22Rv1 (cell line): ENCODE data around the gene OR10A7.

Source experiments
- CTCF ChIP-seq: fragments of 450-650 bp; IDR thresholded peaks from 2 replicates; pipeline ENCODE4 v1.5.1; 2017; ENCODE audit warnings: mild to moderate bottlenecking
- ZFX ChIP-seq: fragments of 450-650 bp; IDR thresholded peaks from 2 replicates; pipeline ENCODE4 v1.6.1; 2017; ENCODE audit warnings: antibody characterized with exemption, borderline replicate concordance

- TF ChIP-seq CTCF (no peak), ZFX (no peak)
Measured at GRCh38 chr12:55246159-55246558, 25.3 kb downstream of the OR10A7 start.
